H9 (cell line): ENCODE results near the gene CAMK2G. TPM values are rescaled to one million over a fixed set of nuclear protein-coding genes. Genes with fewer than 3 reads are reported as not detected.

Experiments used
- DNase-seq: peaks from one replicate; pipeline ENCODE4 v3.0.0-alpha.2; 2017
- H2AFZ ChIP-seq: one replicate; pipeline ENCODE4 v1.6.1; 2013; ENCODE audit warnings: mild to moderate bottlenecking, low read length, control low read depth, moderate library complexity
- H2AK5ac ChIP-seq: 2 replicates; pipeline ENCODE4 v1.6.1; 2013; ENCODE audit warnings: low read length, control low read depth, mixed read lengths; ENCODE audit not compliant: insufficient read length
- H2BK120ac ChIP-seq: one replicate; pipeline ENCODE4 v1.6.1; 2013; ENCODE audit warnings: low read depth, mild to moderate bottlenecking, low read length, control low read depth, inconsistent platforms; ENCODE audit not compliant: poor library complexity, severe bottlenecking
- H2BK12ac ChIP-seq: 2 replicates; pipeline ENCODE4 v1.6.1; 2013; ENCODE audit warnings: low read length, control low read depth, mixed read lengths, low read depth; ENCODE audit not compliant: insufficient read length
- H2BK15ac ChIP-seq: 2 replicates; pipeline ENCODE4 v1.6.1; 2013; ENCODE audit warnings: low read depth, low read length, control low read depth
- H2BK20ac ChIP-seq: one replicate; pipeline ENCODE4 v1.6.1; 2013; ENCODE audit warnings: low read depth, mild to moderate bottlenecking, low read length, control low read depth, inconsistent platforms; ENCODE audit not compliant: poor library complexity, severe bottlenecking
- H2BK5ac ChIP-seq: 2 replicates; pipeline ENCODE4 v1.6.1; 2013; ENCODE audit warnings: low read length, control low read depth, mixed read lengths; ENCODE audit not compliant: insufficient read length
- H3K14ac ChIP-seq: 2 replicates; pipeline ENCODE4 v1.6.1; 2013; ENCODE audit warnings: low read length, control low read depth; ENCODE audit not compliant: insufficient read depth
- H3K18ac ChIP-seq: 2 replicates; pipeline ENCODE4 v1.6.1; 2013; ENCODE audit warnings: low read depth, mild to moderate bottlenecking, mixed read lengths, low read length, control low read depth; ENCODE audit not compliant: insufficient read length
- H3K23ac ChIP-seq: 2 replicates; pipeline ENCODE4 v1.6.1; 2013; ENCODE audit warnings: low read length, control low read depth, mixed read lengths, low read depth; ENCODE audit not compliant: insufficient read length
- H3K23me2 ChIP-seq: 2 replicates; pipeline ENCODE4 v1.6.1; 2013; ENCODE audit warnings: low read depth, mild to moderate bottlenecking, mixed read lengths, low read length, control low read depth; ENCODE audit not compliant: insufficient read length, poor library complexity, severe bottlenecking
- H3K27ac ChIP-seq: 2 replicates; pipeline ENCODE4 v1.5.1; 2013; ENCODE audit warnings: low read length, control low read depth, mixed read lengths, low read depth; ENCODE audit not compliant: insufficient read length
- H3K27me3 ChIP-seq: 2 replicates; pipeline ENCODE4 v1.6.1; 2013; ENCODE audit warnings: low read length, control low read depth, inconsistent platforms; ENCODE audit not compliant: insufficient read depth
- H3K4ac ChIP-seq: 2 replicates; pipeline ENCODE4 v1.6.1; 2013; ENCODE audit warnings: low read depth, mild to moderate bottlenecking, control low read depth, inconsistent platforms, low read length, moderate library complexity
- H3K4me1 ChIP-seq: 2 replicates; pipeline ENCODE4 v1.6.1; 2013; ENCODE audit warnings: low read length, control low read depth, inconsistent platforms; ENCODE audit not compliant: insufficient read depth
- H3K4me2 ChIP-seq: 2 replicates; pipeline ENCODE4 v1.6.1; 2013; ENCODE audit warnings: low read length, control low read depth, mixed read lengths; ENCODE audit not compliant: insufficient read length, insufficient read depth
- H3K56ac ChIP-seq: 2 replicates; pipeline ENCODE4 v1.6.1; 2013; ENCODE audit warnings: low read depth, mild to moderate bottlenecking, mixed read lengths, low read length, control low read depth; ENCODE audit not compliant: insufficient read length
- H3K79me1 ChIP-seq: 2 replicates; pipeline ENCODE4 v1.6.1; 2013; ENCODE audit warnings: low read depth, mild to moderate bottlenecking, moderate library complexity, low read length, control low read depth, inconsistent platforms; ENCODE audit not compliant: insufficient read depth, poor library complexity, severe bottlenecking
- H3K79me2 ChIP-seq: 2 replicates; pipeline ENCODE4 v1.6.1; 2013; ENCODE audit warnings: low read length, control low read depth, inconsistent platforms; ENCODE audit not compliant: insufficient read depth
- H3K9ac ChIP-seq: 2 replicates; pipeline ENCODE4 v1.6.1; 2013; ENCODE audit warnings: low read length, control low read depth, mixed read lengths; ENCODE audit not compliant: insufficient read length; ENCODE audit errors: extremely low read depth
- H3K9me3 ChIP-seq: one replicate; pipeline ENCODE4 v1.6.1; 2013; ENCODE audit warnings: low read depth, low read length, inconsistent platforms; ENCODE audit not compliant: control insufficient read depth
- H3T11ph ChIP-seq: one replicate; pipeline ENCODE4 v1.6.1; 2013; ENCODE audit warnings: mild to moderate bottlenecking, low read length, control low read depth, inconsistent platforms
- H4K20me1 ChIP-seq: one replicate; pipeline ENCODE4 v1.6.1; 2013; ENCODE audit not compliant: control insufficient read depth, insufficient read length, insufficient read depth
- H4K5ac ChIP-seq: 2 replicates; pipeline ENCODE4 v1.6.1; 2013; ENCODE audit warnings: low read depth, mild to moderate bottlenecking, mixed read lengths, low read length, control low read depth; ENCODE audit not compliant: insufficient read length
- H4K8ac ChIP-seq: replicated peaks from 2 replicates; pipeline ENCODE4 v1.6.1; 2013; ENCODE audit warnings: low read length, control low read depth, mixed read lengths, low read depth; ENCODE audit not compliant: insufficient read length
- H4K91ac ChIP-seq: 2 replicates; pipeline ENCODE4 v1.6.1; 2013; ENCODE audit warnings: low read depth, mild to moderate bottlenecking, moderate library complexity, mixed read lengths, low read length, control low read depth; ENCODE audit not compliant: insufficient read length
- H3K27ac Mint-ChIP-seq, 3 experiments: 2 replicates in 2 of 3; 3 replicates in 1 of 3; pipeline ENCODE4 v1.8.0; 2020 to 2021; ENCODE audit warnings: mixed read lengths in 3 of 3, mild to moderate bottlenecking in 1 of 3, moderate library complexity in 1 of 3
- H3K27me3 Mint-ChIP-seq: 2 replicates; pipeline ENCODE4 v1.8.0; 2021; ENCODE audit warnings: low read depth, mild to moderate bottlenecking, moderate library complexity, mixed read lengths
- H3K36me3 Mint-ChIP-seq, 3 experiments: 2 replicates in 2 of 3; 3 replicates in 1 of 3; pipeline ENCODE4 v1.8.0; 2020 to 2021; ENCODE audit warnings: low read depth in 3 of 3, mixed read lengths in 3 of 3; ENCODE audit not compliant: insufficient read depth in 1 of 3
- H3K4me1 Mint-ChIP-seq, 2 experiments: 2 replicates each; pipeline ENCODE4 v1.8.0; 2020; ENCODE audit warnings: mixed read lengths in 2 of 2
- H3K4me3 Mint-ChIP-seq, 2 experiments: 2 replicates in 1 of 2; 3 replicates in 1 of 2; pipeline ENCODE4 v1.8.0; 2020 to 2021; ENCODE audit warnings: mild to moderate bottlenecking in 2 of 2, mixed read lengths in 2 of 2, moderate library complexity in 1 of 2
- H3K9me3 Mint-ChIP-seq, 2 experiments: 2 replicates in 1 of 2; 3 replicates in 1 of 2; pipeline ENCODE4 v1.8.0; 2020; ENCODE audit warnings: mild to moderate bottlenecking in 2 of 2, mixed read lengths in 2 of 2, moderate library complexity in 1 of 2
- CTCF ChIP-seq: fragments of 200-600 bp; sonication (generic); conservative IDR thresholded peaks from 3 replicates; pipeline ENCODE4 v1.8.0; 2021; ENCODE audit warnings: antibody characterized with exemption, mild to moderate bottlenecking
- WGBS: extraction: QIAGEN DNeasy Blood & Tissue Kit; methylation state at CpG from one replicate; pipeline ENCODE4 v1.1.7; 2013; ENCODE audit warnings: missing lambda C conversion rate, low lambda C conversion rate, mixed read lengths; ENCODE audit not compliant: insufficient read length; ENCODE audit errors: extremely low coverage; 5-methylcytosine and 5-hydroxymethylcytosine counted together
- total RNA-seq: library from RNA; stranded (reverse); gene quantifications from 2 replicates; pipeline ENCODE4 v1.2.1, GENCODE V29; 2021

The CAMK2G gene
- total RNA-seq, 1 experiment from 2014 or later = 31.8 TPM

GRCh38 chr10:73859428-73859783 lies 14.9 kb downstream of the CAMK2G start:
- H3K23ac ChIP-seq = no peak overlapping the region
- no peaks in the 10 kb centered on the region for H3K9me3 ChIP-seq
- Mint-ChIP-seq H3K9me3 (no peaks in the 10 kb centered on the region), H3K27me3 (no peaks in the 10 kb centered on the region), H3K36me3 (peaks cover 11 to 40% (median 38%) of the 10 kb centered on the region in 3 experiments; a peak in 6 of 7 replicates), H3K4me1 (peaks cover 30 to 35% of the 10 kb centered on the region in 2 experiments), H3K27ac (no peak overlapping the region), H3K4me3 (no peak overlapping the region)
- no peak for TF ChIP-seq CTCF
- H3K27me3 ChIP-seq = no peaks in the 10 kb centered on the region
- no peak overlapping the region for H3K9ac ChIP-seq
- H4K5ac ChIP-seq = no peak overlapping the region
- no peak overlapping the region for H3K14ac ChIP-seq
- H2BK120ac ChIP-seq = no peak overlapping the region
- no peak overlapping the region for H2BK5ac ChIP-seq
- no peak overlapping the region for H2BK15ac ChIP-seq
- H3K23me2 ChIP-seq = no peaks in the 10 kb centered on the region
- DNase-seq = no peak
- WGBS = no CpG with 5 or more reads among the region's 5 CpGs
- H3K4me1 ChIP-seq = no peaks in the 10 kb centered on the region
- no peak overlapping the region for H2BK12ac ChIP-seq
- H3K79me1 ChIP-seq = no peaks in the 10 kb centered on the region
- H3K79me2 ChIP-seq = no peaks in the 10 kb centered on the region
- no peak overlapping the region for H3K27ac ChIP-seq
- no peak overlapping the region for H3K18ac ChIP-seq
- no peak overlapping the region for H2AK5ac ChIP-seq
- no peak overlapping the region for H2BK20ac ChIP-seq
- no peak overlapping the region for H3K4me2 ChIP-seq
- no peak overlapping the region for H3K56ac ChIP-seq
- H4K8ac ChIP-seq = no peak overlapping the region
- H4K20me1 ChIP-seq = no peaks in the 10 kb centered on the region
- no peak overlapping the region for H3T11ph ChIP-seq
- H2AFZ ChIP-seq = no peak overlapping the region
- H3K4ac ChIP-seq = no peak overlapping the region
- no peak overlapping the region for H4K91ac ChIP-seq
